Peyer's patch (tissue), 4 donors: ENCODE data around the gene SCFD2. TPM values are rescaled to one million over a fixed set of nuclear protein-coding genes. Genes with fewer than 3 reads are reported as not detected.

Experiments used
- DNase-seq, 3 donors: peaks; one replicate each; pipeline ENCODE4 v3.0.0-alpha.2; 2017 to 2019
- H3K27ac ChIP-seq, 4 donors: fragments of 200-600 bp; sonication (generic); one replicate each; pipeline ENCODE4 v1.5.1; 2016 to 2019
- H3K27me3 ChIP-seq, 2 donors: fragments of 200-600 bp; sonication (generic); one replicate each; pipeline ENCODE4 v1.5.1; 2019
- H3K36me3 ChIP-seq, 3 donors: fragments of 200-600 bp; sonication (generic); one replicate each; pipeline ENCODE4 v1.5.1; 2016 to 2019
- H3K4me1 ChIP-seq, 4 donors: fragments of 200-600 bp; sonication (generic); one replicate each; pipeline ENCODE4 v1.5.1; 2016 to 2019
- H3K4me3 ChIP-seq, 4 donors: fragments of 200-600 bp; sonication (generic); 1 replicate in 3 of 4; 2 replicates in 1 of 4; pipeline ENCODE4 v1.5.1; 2016 to 2019; ENCODE audit warnings: mild to moderate bottlenecking in 1 of 4
- H3K9me3 ChIP-seq, 4 donors: fragments of 200-600 bp; sonication (generic); one replicate each; pipeline ENCODE4 v1.5.1; 2016 to 2019; ENCODE audit warnings: mild to moderate bottlenecking in 1 of 4
- CTCF ChIP-seq, 6 experiments: fragments of 450-650 bp in 4 of 6; fragments of 200-600 bp in 2 of 6; sonication (generic) in 1 of 6; IDR thresholded peaks; one replicate each; pipeline ENCODE4 v1.5.1; 2017 to 2019; ENCODE audit warnings: antibody characterized with exemption in 6 of 6, mild to moderate bottlenecking in 3 of 6, moderate library complexity in 1 of 6
- POLR2A ChIP-seq, 2 donors: fragments of 450-650 bp; IDR thresholded peaks; one replicate each; pipeline ENCODE4 v1.5.1; 2017; ENCODE audit warnings: antibody characterized with exemption in 2 of 2, mild to moderate bottlenecking in 2 of 2, moderate library complexity in 2 of 2
- total RNA-seq, 4 donors: library from RNA; depleted of rRNA; stranded (reverse); fragments of >200 nt; gene quantifications; one replicate each; pipeline ENCODE4 v1.1.0, GENCODE V29; 2016

SCFD2 gene
- total RNA-seq, 4 donors from 2014 or later = 17.3 to 165 (median 30.1) TPM

- H3K9me3 ChIP-seq = no peaks in the 10 kb centered on the region
- TF ChIP-seq POLR2A (IDR thresholded peaks at IDR 0.05) = no peak
- no peak for TF ChIP-seq CTCF (IDR thresholded peaks at IDR 0.05)
- H3K27ac ChIP-seq = peak overlapping the region in 1 of 4 donors; percentile 4
- H3K27me3 ChIP-seq = no peaks in the 10 kb centered on the region
- H3K4me3 ChIP-seq = no peak overlapping the region
- H3K36me3 ChIP-seq = no peaks in the 10 kb centered on the region
- DNase-seq = peak in 1 of 3 donors; percentile 51
- peaks cover 0 to 4% (median 0%) of the 10 kb centered on the region in 4 donors for H3K4me1 ChIP-seq
Observed at GRCh38 chr4:53010318-53010717, 355.5 kb downstream of the SCFD2 start.

- TF ChIP-seq CTCF (IDR thresholded peaks at IDR 0.05) (no peak), POLR2A (IDR thresholded peaks at IDR 0.05) (no peak)
- Histone ChIP-seq H3K4me3 (no peak overlapping the region), H3K9me3 (no peaks in the 10 kb centered on the region), H3K4me1 (peaks cover 0 to 4% (median 0%) of the 10 kb centered on the region in 4 donors), H3K36me3 (no peaks in the 10 kb centered on the region), H3K27ac (no peak overlapping the region), H3K27me3 (no peaks in the 10 kb centered on the region)
- no peak for DNase-seq
Observed at GRCh38 chr4:53009824-53010223, 356.0 kb downstream of the SCFD2 start.

GRCh38 chr4:53007024-53007423, 358.8 kb downstream of the SCFD2 start:
- Histone ChIP-seq H3K36me3 (no peaks in the 10 kb centered on the region), H3K4me3 (no peak overlapping the region), H3K27me3 (no peaks in the 10 kb centered on the region), H3K4me1 (no peaks in the 10 kb centered on the region), H3K9me3 (no peaks in the 10 kb centered on the region), H3K27ac (no peak overlapping the region)
- DNase-seq = no peak
- TF ChIP-seq POLR2A (IDR thresholded peaks at IDR 0.05) = no peak
- TF ChIP-seq CTCF (IDR thresholded peaks at IDR 0.05) = no peak

GRCh38 chr4:53005808-53006207, 360.1 kb downstream of the SCFD2 start:
- TF ChIP-seq POLR2A (IDR thresholded peaks at IDR 0.05) = no peak
- no peak for TF ChIP-seq CTCF (IDR thresholded peaks at IDR 0.05)
- no peaks in the 10 kb centered on the region for H3K36me3 ChIP-seq
- no peak for DNase-seq
- peak overlapping the region in 1 of 4 donors; percentile 4 for H3K27ac ChIP-seq
- H3K4me3 ChIP-seq = no peak overlapping the region
- H3K27me3 ChIP-seq = no peaks in the 10 kb centered on the region
- no peaks in the 10 kb centered on the region for H3K9me3 ChIP-seq
- H3K4me1 ChIP-seq = no peaks in the 10 kb centered on the region

- Histone ChIP-seq H3K9me3 (no peaks in the 10 kb centered on the region), H3K36me3 (no peaks in the 10 kb centered on the region), H3K27ac (no peak overlapping the region), H3K27me3 (no peaks in the 10 kb centered on the region), H3K4me1 (no peaks in the 10 kb centered on the region), H3K4me3 (no peak overlapping the region)
- TF ChIP-seq CTCF (IDR thresholded peaks at IDR 0.05) (no peak), POLR2A (IDR thresholded peaks at IDR 0.05) (no peak)
- no peak for DNase-seq
Observed at GRCh38 chr4:53005149-53005546, 360.7 kb downstream of the SCFD2 start.
